Inferior parietal cortex (tissue), 1 donor: ENCODE data around the gene TRAF6.

ENCODE experiments used
- DNase-seq: peaks from one replicate; pipeline ENCODE4 v3.0.0-alpha.2; 2016; ENCODE audit errors: extremely low spot score

TRAF6 gene

GRCh38 chr11:36459046-36459445, 51.0 kb downstream of the TRAF6 start:
- no peak for DNase-seq

DNA sequence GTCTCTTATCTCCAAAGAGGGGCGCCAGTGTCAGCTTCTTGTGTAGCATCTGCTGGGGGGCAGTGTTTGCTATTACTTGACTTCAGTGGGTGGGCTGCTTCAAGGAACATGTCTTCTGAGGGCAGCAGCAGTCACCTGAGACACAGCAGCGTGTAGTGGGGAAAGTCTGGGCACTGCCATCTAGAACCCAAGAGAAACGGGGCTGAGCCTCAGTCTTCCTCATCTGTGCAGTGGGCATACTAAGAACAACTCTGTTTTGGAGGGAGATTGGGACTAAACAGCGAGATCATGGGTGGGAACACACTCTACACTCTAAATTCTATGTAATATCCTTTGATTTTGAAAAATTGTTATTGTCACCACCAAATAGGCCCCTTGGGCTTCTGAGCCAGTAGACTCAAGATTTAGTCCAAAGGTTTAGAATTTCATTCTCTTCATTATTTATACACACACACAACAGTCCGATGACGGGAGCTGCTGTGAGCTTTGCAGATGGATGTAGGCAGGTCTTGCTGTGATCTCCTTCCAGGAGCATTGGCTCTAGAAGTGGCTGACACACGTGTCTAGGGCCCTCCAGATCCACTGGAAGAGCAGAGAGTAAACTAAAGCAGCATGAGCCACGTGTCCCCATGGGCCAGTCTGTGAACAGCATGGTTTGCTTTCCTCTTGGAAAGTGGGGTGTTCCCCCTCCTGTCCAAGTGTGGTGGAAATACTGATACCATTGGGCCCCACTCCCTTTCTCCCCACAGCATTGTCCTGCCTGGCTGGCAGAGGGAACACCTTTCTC, 51.8 kb downstream of the TRAF6 start:
- DNase-seq: no peak

DNA sequence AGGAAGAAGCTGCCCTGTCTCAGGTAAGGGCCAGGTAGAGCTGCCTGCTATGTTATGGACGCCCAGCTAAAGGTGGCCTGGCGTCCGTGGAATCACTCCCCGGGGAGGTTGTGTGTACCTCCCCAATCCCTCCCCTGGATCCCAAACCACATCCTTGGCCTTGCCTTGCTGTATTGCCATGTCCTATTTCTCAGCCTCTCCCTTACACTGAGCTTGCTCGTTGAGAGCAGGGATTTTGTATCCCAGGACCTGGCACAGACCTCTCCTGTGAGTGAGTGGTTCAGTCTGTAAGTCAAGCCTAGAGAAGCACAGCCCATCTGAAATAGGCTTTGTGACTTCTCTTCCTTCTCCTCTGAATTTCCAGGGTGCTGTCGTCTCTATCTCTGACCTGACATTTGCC, 53.9 kb downstream of the TRAF6 start:
- no peak for DNase-seq

- DNase-seq: no peak
These were observed 54.4 kb downstream of the TRAF6 start for GRCh38 chr11:36455658-36456111.

DNA sequence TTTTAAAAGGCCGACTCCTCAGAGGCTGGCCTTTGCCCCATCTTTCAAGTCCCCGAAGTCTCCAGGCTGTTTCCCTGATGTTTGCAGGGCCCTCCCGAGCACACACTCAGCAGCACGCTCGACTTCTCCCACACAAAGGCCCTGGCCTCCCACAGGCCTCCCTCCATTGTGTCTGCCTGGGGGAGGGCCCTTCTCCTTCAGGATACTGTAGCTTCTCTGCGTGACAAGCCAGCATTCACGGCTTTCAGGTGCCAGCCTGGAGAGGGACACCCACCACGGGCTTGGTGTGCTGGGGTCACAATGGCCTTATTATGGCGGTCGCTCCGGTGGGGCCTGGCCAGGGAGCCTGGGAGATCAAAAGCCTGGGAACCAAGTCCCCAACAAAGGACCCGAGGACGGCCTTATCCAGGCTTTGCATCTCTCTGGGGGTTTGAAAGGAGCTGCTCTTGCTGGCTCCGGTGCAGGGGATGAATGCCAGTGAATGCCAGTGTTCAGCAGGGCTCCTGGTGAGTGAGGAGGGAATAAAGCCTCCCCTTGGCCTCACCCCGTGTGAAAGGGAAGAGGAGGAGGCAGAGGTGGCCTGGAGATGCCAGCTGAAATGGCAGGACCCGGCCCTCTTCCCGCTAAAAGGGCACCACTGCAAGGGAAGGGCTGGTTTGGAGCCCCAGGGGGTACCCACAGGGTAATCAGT, 55.0 kb downstream of the TRAF6 start:
- no peak for DNase-seq

GRCh38 chr11:36454551-36454940, 55.5 kb downstream of the TRAF6 start:
- no peak for DNase-seq

DNA sequence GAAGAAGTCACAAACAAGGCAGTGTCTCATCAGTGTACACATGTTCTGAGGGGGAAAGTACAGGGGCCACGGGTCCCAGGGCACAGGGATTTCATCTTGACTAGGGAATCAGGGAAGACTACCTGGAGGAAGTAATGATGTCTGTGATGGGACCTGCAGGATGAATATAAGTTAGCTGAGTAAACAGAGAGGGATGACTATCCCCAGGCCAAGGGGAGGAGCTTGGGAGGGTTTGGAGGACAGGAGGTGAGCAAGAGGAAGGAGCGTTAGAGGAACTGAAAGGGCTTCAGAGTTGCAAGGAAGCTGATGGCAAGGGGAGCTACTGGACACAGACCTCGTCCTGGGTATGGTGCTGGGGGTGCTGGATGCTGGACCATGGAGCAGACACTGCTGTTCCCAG, 56.4 kb downstream of the TRAF6 start:
- no peak for DNase-seq

DNA sequence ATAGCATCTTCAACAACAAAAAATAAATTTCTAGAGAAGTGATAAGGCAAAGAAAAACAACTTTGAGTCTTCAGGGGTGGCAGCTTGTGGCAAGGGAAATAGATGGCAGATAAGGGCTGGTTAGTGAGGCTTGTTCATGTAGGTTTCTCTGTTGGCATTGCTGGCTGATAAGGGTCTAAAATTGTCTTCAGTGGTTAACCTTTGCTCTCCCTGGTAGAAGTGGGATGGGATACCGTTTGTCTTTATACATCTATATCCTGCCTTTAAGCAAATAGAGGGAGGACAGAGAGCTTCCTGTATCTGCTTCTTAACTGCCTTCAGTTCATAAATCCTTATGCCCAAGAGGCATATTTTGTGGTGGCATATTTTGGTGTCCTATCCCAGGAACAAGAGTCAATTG, 57.1 kb downstream of the TRAF6 start:
- no peak for DNase-seq

DNA sequence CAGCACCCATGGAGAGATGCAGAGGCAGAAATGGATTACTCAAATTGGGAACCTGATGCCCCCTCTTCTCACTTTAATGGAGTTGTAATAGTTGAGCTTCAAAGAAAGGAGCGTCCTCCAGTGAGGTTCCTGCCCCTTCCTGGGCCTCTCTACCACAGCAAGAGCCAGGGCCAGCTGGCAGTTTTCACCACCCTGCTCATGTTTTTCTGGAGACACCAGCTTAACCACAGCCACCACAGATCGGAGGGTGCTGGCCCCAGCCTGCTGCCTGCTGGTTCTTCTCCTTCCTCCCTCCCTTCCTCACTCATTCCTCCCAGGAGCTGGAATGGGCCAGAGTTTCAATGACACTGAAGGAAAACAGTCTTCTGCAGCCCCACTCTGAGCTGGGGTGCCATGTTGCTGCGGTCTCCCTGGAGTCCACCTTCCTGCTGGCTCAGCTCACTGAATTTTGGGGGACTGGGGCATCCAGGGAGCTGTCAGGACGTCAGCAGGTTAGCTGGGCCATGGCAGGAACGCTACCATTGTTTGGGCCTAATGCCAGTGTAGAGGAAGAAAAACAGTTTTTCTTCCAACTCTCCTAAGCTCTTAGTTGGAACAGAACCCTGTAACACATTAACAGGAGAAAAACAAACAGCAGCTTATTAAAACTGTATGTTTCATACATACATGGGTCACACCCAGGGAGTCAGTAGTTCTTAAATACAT, 57.7 kb downstream of the TRAF6 start:
- DNase-seq: no peak

GRCh38 chr11:36451681-36452080, 58.4 kb downstream of the TRAF6 start:
- no peak for DNase-seq

GRCh38 chr11:36451045-36451444, 59.0 kb downstream of the TRAF6 start:
- no peak for DNase-seq

DNA sequence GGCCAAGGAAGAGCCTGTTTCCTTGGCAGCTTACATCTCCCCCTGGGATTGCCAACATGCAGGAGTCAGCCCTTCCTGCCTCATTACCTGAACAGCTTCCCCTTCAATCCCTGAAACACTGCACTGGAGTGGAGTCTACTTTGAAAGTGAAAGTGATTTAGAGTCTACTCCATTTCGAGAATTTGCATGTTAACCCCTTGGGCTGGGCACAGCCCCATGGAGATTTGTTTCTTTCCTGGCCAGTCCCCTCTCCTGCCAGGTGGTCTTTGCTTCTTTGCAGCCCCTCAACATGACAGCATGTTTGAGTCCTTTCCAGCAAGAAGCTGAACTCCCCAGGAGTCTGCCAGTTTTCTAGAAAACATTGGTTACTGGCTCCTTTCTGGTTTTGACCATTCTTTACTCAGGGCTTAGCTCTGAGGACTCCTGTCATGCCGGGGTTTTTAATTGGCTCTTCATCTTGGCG, 59.9 kb downstream of the TRAF6 start:
- DNase-seq: no peak

DNA sequence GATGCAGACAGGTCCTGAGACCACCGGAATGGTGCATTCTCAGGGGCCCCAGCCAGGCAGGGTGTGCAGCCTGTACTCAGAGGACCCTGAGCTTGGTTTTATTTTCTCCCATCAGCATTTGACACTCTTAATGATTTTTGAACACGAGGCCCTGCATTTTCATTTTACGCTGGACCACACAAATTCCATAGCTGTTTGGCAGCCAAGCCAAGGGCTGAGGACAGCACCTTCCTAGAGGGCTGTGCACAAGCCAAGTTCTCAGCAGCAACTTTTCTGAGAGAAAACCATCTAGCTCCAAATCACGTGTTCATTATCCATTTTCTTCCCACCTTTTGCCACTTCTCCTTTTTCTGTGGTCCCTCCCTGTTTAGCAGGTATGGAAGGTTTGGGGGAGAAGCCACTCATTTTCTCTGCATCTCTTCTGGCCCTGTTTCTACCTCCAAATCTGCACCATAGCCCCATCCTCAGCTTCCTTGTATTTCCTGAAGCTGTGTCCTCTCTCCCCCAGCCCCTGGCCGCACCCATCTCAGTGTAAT, 60.4 kb downstream of the TRAF6 start:
- DNase-seq: no peak

DNA sequence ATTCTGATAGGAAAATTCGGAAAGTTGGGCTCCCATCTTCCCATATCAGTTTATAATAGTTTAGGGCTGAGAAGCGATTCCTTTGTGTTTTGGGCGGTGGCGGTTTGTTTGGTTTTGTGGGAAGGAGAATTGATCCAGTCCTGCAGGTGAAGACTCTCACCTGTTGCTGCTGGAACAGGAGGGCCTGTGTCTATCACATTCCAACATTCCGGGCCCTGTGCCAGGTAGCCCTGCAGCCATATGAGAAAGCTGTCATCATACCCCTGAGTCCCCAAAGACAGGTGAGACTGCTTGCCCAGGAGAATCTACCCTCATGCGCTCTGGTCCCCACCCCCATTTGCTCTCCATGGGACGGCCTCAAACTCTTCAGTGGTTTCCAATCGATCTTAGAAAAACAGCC, 62.1 kb downstream of the TRAF6 start:
- DNase-seq: no peak

- DNase-seq: no peak
These were observed 62.6 kb downstream of the TRAF6 start for GRCh38 chr11:36447514-36447913.

GRCh38 chr11:36446135-36446534, 63.9 kb downstream of the TRAF6 start:
- DNase-seq: no peak

- DNase-seq: no peak
These were observed 66.4 kb downstream of the TRAF6 start for GRCh38 chr11:36443661-36444060.

GRCh38 chr11:36441610-36442208, 68.4 kb downstream of the TRAF6 start:
- no peak for DNase-seq

- no peak for DNase-seq
These were observed 71.9 kb downstream of the TRAF6 start for GRCh38 chr11:36438126-36438525.

DNA sequence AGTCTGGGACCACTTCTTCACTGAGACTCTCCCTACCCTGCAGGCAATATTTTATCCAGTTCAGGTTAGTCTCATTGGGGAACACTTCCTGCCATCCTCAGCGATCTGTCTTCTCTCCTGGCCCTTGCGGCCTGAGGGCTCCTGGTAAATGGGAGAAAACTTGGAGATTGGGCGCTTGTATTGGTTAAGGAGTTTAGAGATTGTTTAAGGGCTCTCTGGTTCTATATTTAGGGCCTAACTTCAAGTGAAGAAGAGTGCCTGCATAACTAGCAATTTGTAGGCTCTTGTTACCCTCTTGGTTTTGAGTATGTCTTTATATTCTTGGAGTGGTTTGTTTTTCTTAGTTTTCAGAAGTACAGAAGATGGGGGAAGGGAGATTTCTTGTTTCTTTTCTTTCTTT, 72.7 kb downstream of the TRAF6 start:
- DNase-seq: no peak
